Measurements from ENCODE around the gene AKAP1.

- TF ChIP-seq CTCF (IDR thresholded peaks at IDR 0.05): no peak
- no peak for TF ChIP-seq POLR2A (IDR thresholded peaks at IDR 0.05; ENCODE audit: low read depth)
- no peak for TF ChIP-seq POLR2AphosphoS5 (IDR thresholded peaks at IDR 0.05)
These were observed 11.6 kb downstream of the AKAP1 start for GRCh38 chr17:57096472-57097202.

All from esophagus muscularis mucosa (tissue), 3 donors.